B cell (primary cell): Measurements from ENCODE around the gene STEAP4. TPM values are rescaled to one million over a fixed set of nuclear protein-coding genes. Genes with fewer than 3 reads are reported as not detected.

Source experiments
- ATAC-seq: fragments of 200-7000 bp; cut with Tn5 transposase; one replicate; pipeline ENCODE4 v1.10.0; 2021; ENCODE audit warnings: low read depth, mild to moderate bottlenecking, moderate number of reproducible peaks, moderate library complexity
- CTCF ChIA-PET: fragments of 350-600 bp; sonication (Branson Sonifier 250); formaldehyde crosslinking; loops from one replicate; lab custom pipeline; 2021; ENCODE audit warnings: antibody characterized with exemption, inconsistent platforms; lab: Charles Lee
- POLR2A ChIA-PET: fragments of 350-600 bp; sonication (Branson Sonifier 250); formaldehyde crosslinking; loops from one replicate; lab custom pipeline; 2021; ENCODE audit warnings: antibody characterized with exemption; lab: Charles Lee
- DNase-seq: peaks from one replicate; pipeline ENCODE4 v3.0.0; 2013
- H2AFZ ChIP-seq: 2 replicates; pipeline ENCODE4 v1.6.1; 2012; ENCODE audit warnings: mild to moderate bottlenecking, low read depth, low read length; ENCODE audit not compliant: insufficient read depth, poor library complexity, severe bottlenecking
- H3K27ac ChIP-seq, 2 donors: 1 replicate in 1 of 2; 2 replicates in 1 of 2; pipeline ENCODE4 v1.5.1; 2012 to 2013; ENCODE audit warnings: low read length in 2 of 2, mild to moderate bottlenecking in 2 of 2, moderate library complexity in 1 of 2
- H3K27me3 ChIP-seq, 4 experiments: fragments of 200-600 bp in 1 of 4; sonication (generic) in 1 of 4; replicated peaks in 1 of 4; 1 replicate in 2 of 4; 2 replicates in 2 of 4; pipeline versions ENCODE4 v1.6.1 to v1.7.0; 2013 to 2016; ENCODE audit warnings: low read length in 3 of 4, mild to moderate bottlenecking in 2 of 4, mixed read lengths in 1 of 4, moderate library complexity in 1 of 4; ENCODE audit not compliant: insufficient read depth in 4 of 4, control insufficient read depth in 3 of 4; ENCODE audit errors: control extremely low read depth in 1 of 4
- H3K36me3 ChIP-seq, 2 experiments: replicated peaks in 1 of 2; 1 replicate in 1 of 2; 2 replicates in 1 of 2; pipeline versions ENCODE4 v1.6.1 to v1.7.1; 2013; ENCODE audit warnings: low read length in 1 of 2; ENCODE audit not compliant: insufficient read depth in 2 of 2, control insufficient read depth in 1 of 2; ENCODE audit errors: control extremely low read depth in 1 of 2, extremely low read depth in 1 of 2
- H3K4me1 ChIP-seq, 2 donors: fragments of 200-600 bp in 1 of 2; sonication (generic) in 1 of 2; 1 replicate in 1 of 2; 2 replicates in 1 of 2; pipeline versions ENCODE4 v1.5.1 to v1.6.1; 2013 to 2017; ENCODE audit warnings: low read length in 2 of 2; ENCODE audit not compliant: control insufficient read depth in 2 of 2, insufficient read depth in 2 of 2
- H3K4me2 ChIP-seq: replicated peaks from 2 replicates; pipeline ENCODE3; 2012; ENCODE audit warnings: mild to moderate bottlenecking, low read depth, low read length; ENCODE audit not compliant: poor library complexity, severe bottlenecking
- H3K4me3 ChIP-seq, 5 experiments: fragments of 200-600 bp in 1 of 5; sonication (generic) in 1 of 5; 1 replicate in 3 of 5; 2 replicates in 2 of 5; pipeline versions ENCODE4 v1.5.1 to v1.7.0; 2011 to 2016; ENCODE audit warnings: low read length in 4 of 5, mild to moderate bottlenecking in 4 of 5, low read depth in 2 of 5, control low read depth in 1 of 5, moderate library complexity in 1 of 5; ENCODE audit not compliant: insufficient read depth in 1 of 5; ENCODE audit errors: control extremely low read depth in 1 of 5, extremely low read depth in 1 of 5
- H3K79me2 ChIP-seq: fragments of 200-600 bp; sonication (generic); one replicate; pipeline ENCODE4 v1.6.0; 2016; ENCODE audit warnings: low read length; ENCODE audit not compliant: control insufficient read depth, insufficient read depth
- H3K9ac ChIP-seq: fragments of 200-600 bp; sonication (generic); 2 replicates; pipeline ENCODE4 v1.6.1; 2017; ENCODE audit warnings: mild to moderate bottlenecking, low read length, moderate library complexity
- H3K9me3 ChIP-seq, 3 donors: one replicate each; pipeline versions ENCODE4 v1.6.1 to v1.7.1; 2013; ENCODE audit warnings: low read length in 2 of 3; ENCODE audit not compliant: control insufficient read depth in 2 of 3, insufficient read depth in 1 of 3; ENCODE audit errors: control extremely low read depth in 1 of 3
- H4K20me1 ChIP-seq: 2 replicates; pipeline ENCODE4 v1.6.0; 2012; ENCODE audit warnings: mild to moderate bottlenecking, low read length; ENCODE audit not compliant: insufficient read depth, control insufficient read depth, poor library complexity, severe bottlenecking
- H3K27ac Mint-ChIP-seq: one replicate; pipeline ENCODE4 v1.8.0; 2021; ENCODE audit warnings: mixed read lengths
- H3K27me3 Mint-ChIP-seq: one replicate; pipeline ENCODE4 v1.8.0; 2021; ENCODE audit warnings: mixed read lengths
- H3K4me1 Mint-ChIP-seq: one replicate; pipeline ENCODE4 v1.8.0; 2021; ENCODE audit warnings: mixed read lengths
- H3K4me3 Mint-ChIP-seq: one replicate; pipeline ENCODE4 v1.8.0; 2021; ENCODE audit warnings: mixed read lengths
- H3K9me3 Mint-ChIP-seq: one replicate; pipeline ENCODE4 v1.8.0; 2022; ENCODE audit warnings: mixed read lengths; ENCODE audit not compliant: insufficient read depth
- CTCF ChIP-seq: fragments of 200-600 bp; IDR thresholded peaks from one replicate; pipeline ENCODE4 v1.8.0; 2022; ENCODE audit warnings: antibody characterized with exemption, mild to moderate bottlenecking
- EZH2 ChIP-seq: IDR thresholded peaks from 2 replicates; pipeline ENCODE4 v1.6.1; 2012; ENCODE audit warnings: borderline replicate concordance, low read depth, mild to moderate bottlenecking, moderate library complexity, low read length; ENCODE audit not compliant: insufficient read depth, poor library complexity, severe bottlenecking
- WGBS: methylation state at CpG from one replicate; pipeline ENCODE4 v1.1.5; 2013; ENCODE audit warnings: missing lambda C conversion rate; ENCODE audit not compliant: insufficient coverage; 5-methylcytosine and 5-hydroxymethylcytosine counted together
- intact Hi-C: fragments of 100-400 bp; cut with micrococcal nuclease; formaldehyde crosslinking; loops from one replicate; pipeline ENCODE4 v1.10.0; 2022
- polyA minus RNA-seq: library from RNA; depleted of rRNA, polyadenylated mRNA; stranded (reverse); fragments of >200 nt; gene quantifications from 2 replicates; pipeline ENCODE4 v1.2.3, GENCODE V29; 2012
- polyA plus RNA-seq: library from polyadenylated mRNA; depleted of rRNA; stranded (reverse); fragments of >200 nt; gene quantifications from 2 replicates; pipeline ENCODE4 v1.2.3, GENCODE V29; 2012
- total RNA-seq, 2 donors: library from RNA; stranded (reverse); fragments of 120-200 nt in 1 of 2; gene quantifications; 1 replicate in 1 of 2; 2 replicates in 1 of 2; pipeline versions ENCODE4 v1.2.3 to v1.2.4, GENCODE V29; 2013 to 2022

STEAP4 gene
- not detected in 2 replicates for total RNA-seq
- 0.21 TPM for total RNA-seq (2013)
- 0.03 and 0.04 TPM in 2 replicates for polyA plus RNA-seq
- polyA minus RNA-seq = 0.09 and 0.14 TPM in 2 replicates

GRCh38 chr7:88306590-88307048 lies at the start of gene STEAP4:
TSS of gene STEAP4 (minus strand) at chr7:88306894. CDS start at chr7:88284269, 22,625 bp downstream.
- Mint-ChIP-seq H3K27ac (no peak within 1 kb of the TSS), H3K4me3 (no peak within 1 kb of the TSS), H3K27me3 (peaks cover 30% of the 10 kb centered on the region), H3K9me3 (no peaks in the 10 kb centered on the region), H3K4me1 (peaks cover 2% of the 10 kb centered on the region)
- CTCF ChIA-PET = no interaction called here
- no peak within 1 kb of the TSS for H3K27ac ChIP-seq
- H2AFZ ChIP-seq = peak within 1 kb of the TSS; percentile 42
- POLR2A ChIA-PET = no interaction called here
- WGBS = 6% methylated on average over 30 of the region's 30 CpGs
- H3K9me3 ChIP-seq = no peaks in the 10 kb centered on the region
- intact Hi-C loops = no loop called here
- H3K36me3 ChIP-seq = no peaks in the 10 kb centered on the region
- H4K20me1 ChIP-seq = no peaks in the 10 kb centered on the region
- no peak within 1 kb of the TSS for H3K9ac ChIP-seq
- no peak for DNase-seq
- H3K27me3 ChIP-seq = peaks cover 0 to 14% (median 5%) of the 10 kb centered on the region in 4 experiments
- TF ChIP-seq CTCF (no peak), EZH2 (no peak)
- no peaks in the 10 kb centered on the region for H3K4me1 ChIP-seq
- ATAC-seq = no peak
- peak within 1 kb of the TSS in 1 of 5 experiments; percentile 68 for H3K4me3 ChIP-seq
- no peak within 1 kb of the TSS for H3K4me2 ChIP-seq
- no peaks in the 10 kb centered on the region for H3K79me2 ChIP-seq

- Histone ChIP-seq H3K4me3 (no peak overlapping the region), H3K4me1 (no peaks in the 10 kb centered on the region), H3K27me3 (peaks cover 0 to 2% (median 0%) of the 10 kb centered on the region in 4 experiments), H3K27ac (no peak overlapping the region), H3K79me2 (no peaks in the 10 kb centered on the region), H3K36me3 (no peaks in the 10 kb centered on the region), H3K9ac (no peak overlapping the region), H2AFZ (no peak overlapping the region), H3K4me2 (no peak overlapping the region), H3K9me3 (no peaks in the 10 kb centered on the region), H4K20me1 (no peaks in the 10 kb centered on the region)
- Mint-ChIP-seq H3K4me3 (no peak overlapping the region), H3K27me3 (peaks cover 12% of the 10 kb centered on the region), H3K27ac (no peak overlapping the region), H3K9me3 (no peaks in the 10 kb centered on the region), H3K4me1 (no peaks in the 10 kb centered on the region)
- ChIA-PET POLR2A (no interaction called here), CTCF (no interaction called here)
- intact Hi-C loops = no loop called here
- no peak for ATAC-seq
- TF ChIP-seq EZH2 (no peak), CTCF (no peak)
- DNase-seq = no peak
- WGBS = no CpG with 5 or more reads among the region's 3 CpGs
Observed at GRCh38 chr7:88355011-88355410, 48.3 kb upstream of the STEAP4 start.
